ENCODE results near the gene CAPN8.

CAPN8 gene

DNA sequence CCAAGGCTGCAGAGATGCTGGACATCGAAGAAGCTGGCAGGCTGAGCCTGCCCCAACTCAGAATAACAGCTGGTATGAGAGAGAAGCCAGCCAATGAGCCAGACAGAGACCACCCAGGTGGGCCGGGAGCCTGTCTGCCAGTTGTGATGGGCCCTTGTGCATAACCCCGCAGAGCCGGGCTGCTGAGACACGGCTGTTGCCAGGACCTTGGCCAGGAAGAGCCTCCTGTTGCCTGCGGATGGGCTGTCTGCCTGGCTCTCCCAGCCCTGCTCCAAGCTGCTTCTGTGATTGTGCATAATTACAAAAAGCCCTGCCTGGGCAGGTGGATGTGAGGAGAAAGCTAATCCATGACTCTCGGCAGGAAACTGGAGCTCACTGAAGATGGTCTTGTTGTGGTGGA, 126.5 kb downstream of the CAPN8 start:
- H3K27ac ChIP-seq, result no peak overlapping the region
- TF ChIP-seq, protein P1, sequence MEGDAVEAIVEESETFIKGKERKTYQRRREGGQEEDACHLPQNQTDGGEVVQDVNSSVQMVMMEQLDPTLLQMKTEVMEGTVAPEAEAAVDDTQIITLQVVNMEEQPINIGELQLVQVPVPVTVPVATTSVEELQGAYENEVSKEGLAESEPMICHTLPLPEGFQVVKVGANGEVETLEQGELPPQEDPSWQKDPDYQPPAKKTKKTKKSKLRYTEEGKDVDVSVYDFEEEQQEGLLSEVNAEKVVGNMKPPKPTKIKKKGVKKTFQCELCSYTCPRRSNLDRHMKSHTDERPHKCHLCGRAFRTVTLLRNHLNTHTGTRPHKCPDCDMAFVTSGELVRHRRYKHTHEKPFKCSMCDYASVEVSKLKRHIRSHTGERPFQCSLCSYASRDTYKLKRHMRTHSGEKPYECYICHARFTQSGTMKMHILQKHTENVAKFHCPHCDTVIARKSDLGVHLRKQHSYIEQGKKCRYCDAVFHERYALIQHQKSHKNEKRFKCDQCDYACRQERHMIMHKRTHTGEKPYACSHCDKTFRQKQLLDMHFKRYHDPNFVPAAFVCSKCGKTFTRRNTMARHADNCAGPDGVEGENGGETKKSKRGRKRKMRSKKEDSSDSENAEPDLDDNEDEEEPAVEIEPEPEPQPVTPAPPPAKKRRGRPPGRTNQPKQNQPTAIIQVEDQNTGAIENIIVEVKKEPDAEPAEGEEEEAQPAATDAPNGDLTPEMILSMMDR (conservative IDR thresholded peaks at IDR 0.05), result no peak

DNA sequence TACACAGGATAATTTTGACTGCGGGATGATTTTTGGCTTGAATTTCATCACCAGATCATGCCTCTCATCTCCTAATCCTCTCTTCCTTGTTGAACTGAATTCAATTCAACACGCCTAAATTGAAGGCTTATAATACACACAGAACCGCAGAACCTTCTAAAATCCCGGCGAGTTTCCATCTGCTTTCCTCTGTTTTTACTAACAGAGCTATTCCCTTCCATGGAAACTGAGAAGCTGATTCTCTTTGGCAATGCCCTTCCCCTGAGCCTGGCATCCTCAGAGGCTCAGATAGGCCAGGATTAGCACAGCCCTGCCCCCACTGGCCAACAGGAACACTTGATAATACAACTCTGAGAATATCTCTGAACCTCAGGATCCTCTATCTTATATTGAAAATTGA, 130.2 kb downstream of the CAPN8 start:
- TF ChIP-seq, protein P1 (conservative IDR thresholded peaks at IDR 0.05), result no peak
- H3K27ac ChIP-seq, result no peak overlapping the region

DNA sequence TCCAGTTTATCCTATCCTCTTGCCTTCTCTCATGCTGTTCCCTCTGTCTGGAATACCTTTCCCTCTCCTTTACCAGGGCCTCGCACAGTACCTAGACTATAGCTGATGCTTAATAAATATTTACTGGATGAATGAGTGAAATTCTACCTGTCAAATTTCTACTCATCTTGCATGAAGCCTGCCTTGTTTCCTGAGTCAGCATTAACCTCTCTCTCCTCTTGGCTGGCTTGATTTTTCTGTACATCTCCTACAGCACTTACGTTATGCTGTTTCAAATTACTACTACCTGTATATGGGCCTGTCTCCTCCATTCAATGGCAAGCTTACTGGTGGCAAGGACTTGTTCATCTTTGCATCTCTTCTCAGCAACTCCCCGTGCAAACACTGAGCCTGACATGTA, 130.8 kb downstream of the CAPN8 start:
- TF ChIP-seq, protein P1 (conservative IDR thresholded peaks at IDR 0.05), result no peak
- no peak overlapping the region for H3K27ac ChIP-seq

DNA sequence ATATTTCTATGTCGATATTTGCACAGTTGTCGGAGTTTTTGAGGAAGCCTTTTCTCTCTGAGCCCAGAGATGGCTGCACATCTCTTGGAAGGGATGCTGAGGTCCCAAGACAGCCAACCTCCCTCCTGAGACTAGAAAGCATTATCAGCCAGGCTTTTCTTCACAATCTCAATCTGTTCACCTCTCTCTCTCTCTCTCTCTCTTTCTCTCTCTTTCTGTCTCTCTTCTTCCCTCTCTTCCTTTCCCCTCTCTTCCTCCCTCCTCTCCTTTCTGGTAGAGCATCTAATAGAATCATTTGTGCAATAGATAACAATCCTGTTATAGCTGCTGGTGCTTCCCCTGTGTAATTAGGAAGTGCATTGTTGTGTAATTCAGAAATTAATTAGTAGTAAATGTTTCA, 131.8 kb downstream of the CAPN8 start:
- H3K27ac ChIP-seq, result no peak overlapping the region
- TF ChIP-seq, protein P1 (conservative IDR thresholded peaks at IDR 0.05), result no peak

DNA sequence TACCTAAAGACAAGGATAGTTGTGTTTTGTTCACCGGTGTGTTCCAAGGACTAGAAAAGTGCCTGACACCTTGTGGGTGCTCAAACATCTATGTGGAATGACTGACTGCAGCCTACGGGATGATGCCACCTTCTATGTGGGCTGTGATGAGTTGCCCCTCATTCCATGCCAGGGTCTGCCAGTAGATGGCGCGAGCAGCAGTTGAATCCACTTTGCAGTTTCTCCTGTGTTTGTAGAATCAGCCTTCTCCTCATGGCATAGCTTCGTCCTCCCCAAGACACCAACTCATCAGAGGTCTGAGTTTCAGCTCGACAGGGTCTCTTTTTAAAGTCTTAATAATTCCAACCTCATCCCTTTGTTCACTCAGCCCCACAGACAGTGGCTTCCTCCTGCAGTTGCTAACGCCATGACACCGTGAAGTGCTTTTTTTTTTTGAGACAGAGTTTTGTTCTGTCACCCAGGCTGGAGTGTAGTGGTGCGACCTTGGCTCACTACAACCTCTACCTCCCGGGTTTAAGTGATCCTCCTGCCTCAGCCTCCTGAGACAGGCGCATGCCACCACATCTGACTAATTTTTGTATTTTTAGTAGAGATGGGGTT, 133.7 kb downstream of the CAPN8 start:
- TF ChIP-seq, protein P1 (conservative IDR thresholded peaks at IDR 0.05), result peak; percentile 80
- no peak overlapping the region for H3K27ac ChIP-seq

DNA sequence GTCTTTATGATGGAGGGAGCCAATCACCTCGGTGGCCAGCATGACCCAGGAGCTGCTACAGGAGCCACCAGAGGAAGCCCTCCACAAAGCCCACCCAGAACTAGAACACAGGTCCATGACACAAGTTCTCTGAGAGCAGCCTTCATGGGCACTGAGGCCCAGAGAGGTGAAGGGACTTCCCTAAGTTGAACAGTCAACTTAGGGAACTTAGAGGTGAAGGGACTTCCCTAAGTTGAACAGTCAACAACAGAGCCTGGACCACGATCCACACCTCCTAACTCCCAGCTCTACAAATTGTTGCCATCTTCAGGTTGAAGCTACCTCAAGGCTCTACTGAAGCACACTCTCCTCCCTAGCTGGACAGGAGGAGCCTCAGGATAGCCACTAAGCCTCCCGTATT, 139.5 kb downstream of the CAPN8 start:
- TF ChIP-seq, protein P1 (conservative IDR thresholded peaks at IDR 0.05), result no peak

DNA sequence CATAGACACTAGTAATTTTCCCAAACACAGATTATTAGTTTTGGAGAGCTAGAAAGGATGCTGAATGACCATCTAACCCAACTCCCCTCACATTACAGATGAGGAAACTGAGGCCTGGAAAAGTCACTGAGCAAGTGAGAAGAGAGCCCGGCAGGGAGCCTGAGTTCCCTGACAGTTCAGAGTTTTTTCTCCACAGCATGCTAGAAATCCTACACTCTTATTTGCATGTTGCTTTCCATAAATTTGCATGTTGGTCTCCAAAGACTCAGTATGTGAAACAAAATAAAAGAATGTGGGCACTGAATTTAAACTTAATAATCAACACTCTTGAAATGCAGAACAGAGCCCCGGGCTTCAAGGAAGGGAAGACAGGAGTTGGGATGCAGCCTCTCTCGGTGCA, 140.0 kb downstream of the CAPN8 start:
- H3K27ac ChIP-seq, result no peak overlapping the region
- TF ChIP-seq, protein P1 (conservative IDR thresholded peaks at IDR 0.05), result no peak

More for the DNA sequence above, 139.5 kb downstream of the CAPN8 start:
- no peak overlapping the region for H3K27ac ChIP-seq

Data from VCaP (cell line).